Daoy (cell line): ENCODE results near the gene TIGIT. TPM values are rescaled to one million over a fixed set of nuclear protein-coding genes. Genes with fewer than 3 reads are reported as not detected.

Source experiments
- DNase-seq: peaks from one replicate; pipeline ENCODE4 v3.0.0-alpha.2; 2015; ENCODE audit warnings: low read depth
- total RNA-seq: library from RNA; depleted of rRNA; stranded (reverse); fragments of >200 nt; shearing (Covaris generic); gene quantifications from 2 replicates; pipeline ENCODE4 v1.2.3, GENCODE V29; 2014; rRNA removed

TIGIT gene
- total RNA-seq, 1 experiment from 2014 or later = not detected

DNA sequence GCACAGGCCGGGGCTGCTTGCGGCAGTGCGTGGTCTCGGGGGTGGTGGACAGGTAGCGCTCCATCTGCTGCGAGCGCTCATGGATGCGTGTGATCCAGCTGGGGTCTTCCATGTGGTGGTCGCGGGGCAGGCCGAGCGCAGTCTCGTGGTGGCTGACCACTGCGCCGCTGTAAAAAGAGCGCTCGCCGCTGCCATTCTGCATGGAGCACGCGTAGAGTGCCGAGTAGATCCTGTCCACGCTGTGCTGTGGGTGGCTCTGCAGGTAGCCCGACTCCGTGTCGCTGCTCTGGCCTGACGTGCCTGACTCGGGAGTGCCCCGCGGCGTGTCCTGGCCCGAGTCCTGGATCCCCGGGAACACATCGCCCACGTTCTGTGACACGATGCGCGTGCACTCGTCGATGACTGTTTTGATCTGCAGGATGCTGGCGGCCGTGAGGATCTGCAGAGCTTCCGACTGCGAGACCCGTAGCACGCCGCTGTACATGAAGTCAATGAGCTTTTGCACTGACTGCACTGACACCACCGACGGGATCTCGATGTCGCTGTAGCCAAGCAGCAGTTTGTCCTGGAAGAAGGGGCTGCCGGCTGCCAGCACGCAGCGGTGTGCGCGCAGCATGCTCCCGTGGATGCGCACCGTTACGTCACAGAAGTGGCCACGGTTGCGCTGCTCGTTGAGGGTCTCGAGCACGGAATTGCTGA is 57.4 kb downstream of the TIGIT start:
- DNase-seq = no peak

DNA sequence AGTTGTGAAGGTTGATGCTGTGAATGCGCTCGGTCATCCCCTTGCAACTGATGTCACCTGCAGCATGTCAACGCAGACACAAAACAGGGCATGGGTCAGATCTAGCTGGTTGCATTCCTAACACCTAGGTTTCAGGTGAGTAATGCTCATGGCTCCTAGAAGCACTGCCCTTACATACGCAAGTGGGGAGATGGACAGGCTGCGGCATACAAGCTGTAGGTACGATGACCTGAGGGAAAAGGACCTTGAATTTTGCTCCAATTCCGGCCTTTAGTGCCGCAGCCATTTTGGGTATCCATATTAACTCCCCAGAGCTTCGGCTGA is 58.0 kb downstream of the TIGIT start:
- no peak for DNase-seq

DNA sequence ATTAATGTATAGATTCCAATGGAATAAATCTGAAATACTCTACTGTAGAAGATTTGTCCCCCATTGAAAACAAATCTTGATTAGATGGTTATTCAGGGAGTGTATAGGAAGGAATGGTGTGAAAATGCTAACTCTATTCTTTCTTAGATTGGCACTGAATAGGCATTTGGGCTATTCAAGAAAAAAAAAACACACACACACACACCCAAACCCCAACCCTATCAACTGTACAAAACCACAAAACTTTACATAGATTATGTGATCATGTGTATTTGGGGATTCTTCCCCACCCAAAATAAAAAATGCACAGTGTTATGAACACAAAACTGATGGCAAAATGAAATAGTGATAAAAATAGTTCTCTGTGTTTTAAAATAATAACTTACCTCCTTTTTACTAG is 61.8 kb downstream of the TIGIT start:
- DNase-seq = no peak

DNA sequence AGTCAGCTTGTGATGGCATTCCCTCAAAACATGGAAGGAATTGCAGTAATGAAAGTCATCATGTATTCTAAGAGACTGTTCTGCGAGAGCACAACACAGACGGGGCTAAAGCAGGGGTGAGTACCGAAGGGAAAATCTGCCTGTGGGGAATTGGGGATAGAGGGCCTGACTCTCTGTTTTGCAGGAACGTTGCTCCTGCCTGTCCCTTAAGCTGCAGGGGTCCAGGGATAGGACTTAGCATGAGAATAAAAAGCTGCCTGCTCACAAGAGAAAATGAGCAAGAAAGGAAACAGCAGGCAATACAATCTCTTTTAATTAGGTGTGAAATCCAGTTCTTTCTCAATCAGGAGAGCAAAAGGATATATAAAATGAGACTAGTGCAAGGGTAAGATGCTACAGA is 62.2 kb downstream of the TIGIT start:
- DNase-seq = no peak

DNA sequence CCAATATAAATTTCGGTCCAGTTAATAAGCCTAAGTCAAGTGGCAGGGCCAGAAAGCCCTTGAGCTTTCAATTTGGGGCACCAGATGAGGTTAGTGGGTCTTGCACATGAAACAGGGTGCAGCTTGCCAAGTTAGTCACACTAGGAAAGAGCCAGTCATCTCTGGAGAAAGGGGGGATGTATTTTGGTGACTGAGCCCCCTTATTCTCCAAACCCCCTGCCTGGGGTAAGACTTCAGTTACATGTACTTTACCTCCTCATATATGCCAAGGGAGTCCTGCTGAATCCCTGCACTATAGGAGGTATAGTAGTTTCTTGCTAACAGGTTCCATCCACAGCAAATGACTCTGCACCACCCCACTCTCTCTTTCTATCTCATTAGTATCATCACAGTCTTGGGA is 62.7 kb downstream of the TIGIT start:
- no peak for DNase-seq

Other genes with a start within 250 kb of the TIGIT start
- gene CCDC191, start 237.5 kb upstream of the TIGIT start, total RNA-seq = 1.1 and 2.7 TPM in 2 replicates
- 37.0 and 82.4 TPM in 2 replicates for gene QTRT2, start 237.3 kb upstream of the TIGIT start, total RNA-seq
- not detected in 2 replicates for gene DRD3, start 115.0 kb upstream of the TIGIT start, total RNA-seq
- not detected in 2 replicates for gene ZNF80, start 56.5 kb upstream of the TIGIT start, total RNA-seq